Measurements from ENCODE around the gene KRT82.

KRT82 gene

GRCh38 chr12:52380271-52380694 is 25.9 kb downstream of the KRT82 start:
- no peak overlapping the region for H3K27ac ChIP-seq (ENCODE audit: low read depth, low read length)
- H3K36me3 ChIP-seq (ENCODE audit: control insufficient read depth, insufficient read depth, low read length) = no peaks in the 10 kb centered on the region
- H3K4me3 ChIP-seq (ENCODE audit: low read depth, low read length) = no peak overlapping the region
- H3K27me3 ChIP-seq (ENCODE audit: control insufficient read depth, insufficient read depth, low read length) = peaks cover 6% of the 10 kb centered on the region; the same call in 1 of the 2 replicates
- H3K9ac ChIP-seq (ENCODE audit: low read length) = no peak overlapping the region
- no peaks in the 10 kb centered on the region for H3K9me3 ChIP-seq (ENCODE audit: control insufficient read depth, insufficient read depth, low read depth, low read length)
- no peaks in the 10 kb centered on the region for H3K4me1 ChIP-seq (ENCODE audit: control insufficient read depth, insufficient read depth, low read length)

- H3K36me3 ChIP-seq (ENCODE audit: control insufficient read depth, insufficient read depth, low read length) = no peaks in the 10 kb centered on the region
- no peaks in the 10 kb centered on the region for H3K4me1 ChIP-seq (ENCODE audit: control insufficient read depth, insufficient read depth, low read length)
- H3K27ac ChIP-seq (ENCODE audit: low read depth, low read length) = no peak overlapping the region
- peaks cover 6% of the 10 kb centered on the region; the same call in 1 of the 2 replicates for H3K27me3 ChIP-seq (ENCODE audit: control insufficient read depth, insufficient read depth, low read length)
- no peaks in the 10 kb centered on the region for H3K9me3 ChIP-seq (ENCODE audit: control insufficient read depth, insufficient read depth, low read depth, low read length)
- no peak overlapping the region for H3K4me3 ChIP-seq (ENCODE audit: low read depth, low read length)
- H3K9ac ChIP-seq (ENCODE audit: low read length) = no peak overlapping the region
Observed at GRCh38 chr12:52379536-52379935, 26.6 kb downstream of the KRT82 start.

- H3K9ac ChIP-seq (ENCODE audit: low read length) = no peak overlapping the region
- no peaks in the 10 kb centered on the region for H3K4me1 ChIP-seq (ENCODE audit: control insufficient read depth, insufficient read depth, low read length)
- H3K36me3 ChIP-seq (ENCODE audit: control insufficient read depth, insufficient read depth, low read length) = no peaks in the 10 kb centered on the region
- no peak overlapping the region for H3K4me3 ChIP-seq (ENCODE audit: low read depth, low read length)
- H3K27ac ChIP-seq (ENCODE audit: low read depth, low read length) = no peak overlapping the region
- H3K27me3 ChIP-seq (ENCODE audit: control insufficient read depth, insufficient read depth, low read length) = peaks cover 3% of the 10 kb centered on the region; the same call in 1 of the 2 replicates
- H3K9me3 ChIP-seq (ENCODE audit: control insufficient read depth, insufficient read depth, low read depth, low read length) = no peaks in the 10 kb centered on the region
Observed at GRCh38 chr12:52378091-52378490, 28.0 kb downstream of the KRT82 start.

- no peak overlapping the region for H3K4me3 ChIP-seq (ENCODE audit: low read depth, low read length)
- no peak overlapping the region for H3K27ac ChIP-seq (ENCODE audit: low read depth, low read length)
- H3K9me3 ChIP-seq (ENCODE audit: control insufficient read depth, insufficient read depth, low read depth, low read length) = no peaks in the 10 kb centered on the region
- H3K36me3 ChIP-seq (ENCODE audit: control insufficient read depth, insufficient read depth, low read length) = no peaks in the 10 kb centered on the region
- peaks cover 3% of the 10 kb centered on the region; the same call in 1 of the 2 replicates for H3K27me3 ChIP-seq (ENCODE audit: control insufficient read depth, insufficient read depth, low read length)
- H3K4me1 ChIP-seq (ENCODE audit: control insufficient read depth, insufficient read depth, low read length) = no peaks in the 10 kb centered on the region
- no peak overlapping the region for H3K9ac ChIP-seq (ENCODE audit: low read length)
Observed at GRCh38 chr12:52377266-52377665, 28.9 kb downstream of the KRT82 start.

- Histone ChIP-seq H3K27ac (ENCODE audit: low read depth, low read length) (no peak overlapping the region), H3K4me3 (ENCODE audit: low read depth, low read length) (no peak overlapping the region), H3K36me3 (ENCODE audit: control insufficient read depth, insufficient read depth, low read length) (no peaks in the 10 kb centered on the region), H3K9ac (ENCODE audit: low read length) (no peak overlapping the region), H3K4me1 (ENCODE audit: control insufficient read depth, insufficient read depth, low read length) (no peaks in the 10 kb centered on the region), H3K27me3 (ENCODE audit: control insufficient read depth, insufficient read depth, low read length) (peaks cover 7% of the 10 kb centered on the region; the same call in 1 of the 2 replicates), H3K9me3 (ENCODE audit: control insufficient read depth, insufficient read depth, low read depth, low read length) (no peaks in the 10 kb centered on the region)
Observed at GRCh38 chr12:52372216-52373154, 33.6 kb downstream of the KRT82 start.

DNA sequence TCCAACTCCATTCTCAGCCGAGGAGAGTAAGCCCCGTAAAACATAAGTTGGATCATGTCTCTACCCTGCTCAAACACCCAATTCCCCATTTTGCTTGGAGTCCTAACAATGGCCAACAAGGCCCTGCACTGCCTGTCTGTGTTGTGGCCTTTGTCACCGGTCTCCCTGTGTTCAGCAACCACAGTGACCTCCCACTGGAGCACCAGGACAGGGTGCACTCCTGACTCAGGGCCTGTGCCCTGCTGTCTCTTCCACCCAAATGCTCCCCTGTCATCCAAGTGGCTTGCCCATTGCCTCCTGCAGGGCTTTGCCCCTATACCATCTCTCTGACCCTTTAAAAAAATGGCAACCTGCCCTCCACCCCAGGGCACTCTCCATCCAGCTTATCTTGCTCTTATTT is 34.4 kb downstream of the KRT82 start:
- Histone ChIP-seq H3K27me3 (ENCODE audit: control insufficient read depth, insufficient read depth, low read length) (peaks cover 7% of the 10 kb centered on the region; the same call in 1 of the 2 replicates), H3K9me3 (ENCODE audit: control insufficient read depth, insufficient read depth, low read depth, low read length) (no peaks in the 10 kb centered on the region), H3K4me1 (ENCODE audit: control insufficient read depth, insufficient read depth, low read length) (no peaks in the 10 kb centered on the region), H3K4me3 (ENCODE audit: low read depth, low read length) (no peak overlapping the region), H3K27ac (ENCODE audit: low read depth, low read length) (no peak overlapping the region), H3K9ac (ENCODE audit: low read length) (no peak overlapping the region), H3K36me3 (ENCODE audit: control insufficient read depth, insufficient read depth, low read length) (no peaks in the 10 kb centered on the region)

- Histone ChIP-seq H3K9ac (ENCODE audit: low read length) (no peak overlapping the region), H3K27me3 (ENCODE audit: control insufficient read depth, insufficient read depth, low read length) (peaks cover 7% of the 10 kb centered on the region; the same call in 1 of the 2 replicates), H3K36me3 (ENCODE audit: control insufficient read depth, insufficient read depth, low read length) (no peaks in the 10 kb centered on the region), H3K27ac (ENCODE audit: low read depth, low read length) (no peak overlapping the region), H3K4me1 (ENCODE audit: control insufficient read depth, insufficient read depth, low read length) (no peaks in the 10 kb centered on the region), H3K9me3 (ENCODE audit: control insufficient read depth, insufficient read depth, low read depth, low read length) (no peaks in the 10 kb centered on the region), H3K4me3 (ENCODE audit: low read depth, low read length) (no peak overlapping the region)
Observed at GRCh38 chr12:52370926-52371608, 35.1 kb downstream of the KRT82 start.

GRCh38 chr12:52369809-52370208 is 36.3 kb downstream of the KRT82 start:
- H3K9ac ChIP-seq (ENCODE audit: low read length) = no peak overlapping the region
- H3K27me3 ChIP-seq (ENCODE audit: control insufficient read depth, insufficient read depth, low read length) = peaks cover 7% of the 10 kb centered on the region; the same call in 1 of the 2 replicates
- no peak overlapping the region for H3K27ac ChIP-seq (ENCODE audit: low read depth, low read length)
- no peaks in the 10 kb centered on the region for H3K9me3 ChIP-seq (ENCODE audit: control insufficient read depth, insufficient read depth, low read depth, low read length)
- H3K4me3 ChIP-seq (ENCODE audit: low read depth, low read length) = no peak overlapping the region
- no peaks in the 10 kb centered on the region for H3K4me1 ChIP-seq (ENCODE audit: control insufficient read depth, insufficient read depth, low read length)
- H3K36me3 ChIP-seq (ENCODE audit: control insufficient read depth, insufficient read depth, low read length) = no peaks in the 10 kb centered on the region

DNA sequence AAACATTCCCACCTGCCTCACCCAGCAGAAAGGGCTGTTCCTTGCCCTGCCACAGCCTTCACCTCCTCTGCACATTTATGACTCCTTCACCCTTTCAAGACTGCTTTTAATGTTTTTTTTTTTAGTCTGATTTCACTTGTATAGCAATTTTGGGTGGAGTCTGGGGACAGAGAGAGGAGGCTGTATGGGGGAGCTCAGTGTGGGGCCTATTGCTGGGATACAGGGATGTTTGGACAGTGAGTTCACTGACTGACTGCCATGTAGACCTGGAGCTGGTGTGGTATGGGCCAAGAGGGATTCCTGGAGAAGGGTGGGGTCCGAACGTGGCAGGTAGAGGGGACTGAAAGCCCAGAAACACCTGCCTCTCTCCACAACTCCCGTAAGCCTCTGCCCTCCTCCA is 36.9 kb downstream of the KRT82 start:
- H3K36me3 ChIP-seq (ENCODE audit: control insufficient read depth, insufficient read depth, low read length) = no peaks in the 10 kb centered on the region

DNA sequence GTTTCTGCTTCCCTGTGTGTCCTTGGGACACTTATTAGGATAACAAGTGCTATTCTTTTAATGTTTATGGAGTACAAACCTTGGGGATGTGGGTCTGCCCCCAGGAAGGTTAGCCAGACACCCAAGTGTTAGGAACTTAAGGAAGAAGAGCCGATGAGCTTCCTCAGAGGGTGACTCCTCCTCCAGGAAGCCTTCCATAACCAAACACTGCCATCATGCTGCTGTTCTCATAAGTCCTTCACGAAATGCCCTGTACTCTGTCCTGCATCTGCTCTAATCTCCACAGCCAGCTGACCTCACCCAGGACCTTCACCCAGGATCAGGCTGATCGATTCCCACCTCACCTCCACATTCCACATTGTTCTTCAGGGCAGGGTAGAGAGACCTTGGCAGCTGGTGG is 37.6 kb downstream of the KRT82 start:
- H3K27me3 ChIP-seq (ENCODE audit: control insufficient read depth, insufficient read depth, low read length) = peaks cover 7% of the 10 kb centered on the region; the same call in 1 of the 2 replicates
- H3K9me3 ChIP-seq (ENCODE audit: control insufficient read depth, insufficient read depth, low read depth, low read length) = no peaks in the 10 kb centered on the region
- H3K4me1 ChIP-seq (ENCODE audit: control insufficient read depth, insufficient read depth, low read length) = no peaks in the 10 kb centered on the region
- no peak overlapping the region for H3K27ac ChIP-seq (ENCODE audit: low read depth, low read length)
- no peaks in the 10 kb centered on the region for H3K36me3 ChIP-seq (ENCODE audit: control insufficient read depth, insufficient read depth, low read length)
- H3K9ac ChIP-seq (ENCODE audit: low read length) = no peak overlapping the region
- no peak overlapping the region for H3K4me3 ChIP-seq (ENCODE audit: low read depth, low read length)

More for the DNA sequence above, 36.9 kb downstream of the KRT82 start:
- Histone ChIP-seq H3K9ac (ENCODE audit: low read length) (no peak overlapping the region), H3K27me3 (ENCODE audit: control insufficient read depth, insufficient read depth, low read length) (peaks cover 7% of the 10 kb centered on the region; the same call in 1 of the 2 replicates), H3K27ac (ENCODE audit: low read depth, low read length) (no peak overlapping the region), H3K9me3 (ENCODE audit: control insufficient read depth, insufficient read depth, low read depth, low read length) (no peaks in the 10 kb centered on the region), H3K4me1 (ENCODE audit: control insufficient read depth, insufficient read depth, low read length) (no peaks in the 10 kb centered on the region), H3K4me3 (ENCODE audit: low read depth, low read length) (no peak overlapping the region)

- H3K4me3 ChIP-seq (ENCODE audit: low read depth, low read length) = no peak overlapping the region
- H3K27ac ChIP-seq (ENCODE audit: low read depth, low read length) = no peak overlapping the region
- H3K4me1 ChIP-seq (ENCODE audit: control insufficient read depth, insufficient read depth, low read length) = no peaks in the 10 kb centered on the region
- H3K9ac ChIP-seq (ENCODE audit: low read length) = no peak overlapping the region
- H3K27me3 ChIP-seq (ENCODE audit: control insufficient read depth, insufficient read depth, low read length) = peaks cover 7% of the 10 kb centered on the region; the same call in 1 of the 2 replicates
- H3K9me3 ChIP-seq (ENCODE audit: control insufficient read depth, insufficient read depth, low read depth, low read length) = no peaks in the 10 kb centered on the region
- no peaks in the 10 kb centered on the region for H3K36me3 ChIP-seq (ENCODE audit: control insufficient read depth, insufficient read depth, low read length)
Observed at GRCh38 chr12:52367876-52368275, 38.3 kb downstream of the KRT82 start.
